Epithelial cell of proximal tubule (primary cell): ENCODE results near the gene ALDH3A1. TPM values are rescaled to one million over a fixed set of nuclear protein-coding genes. Genes with fewer than 3 reads are reported as not detected.

Experiments used
- DNase-seq: peaks from one replicate; pipeline ENCODE4 v3.0.0-alpha.2; 2011; ENCODE audit warnings: low read depth
- H3K4me3 ChIP-seq: 2 replicates; pipeline ENCODE4 v1.5.1; 2011; ENCODE audit warnings: low read depth, mild to moderate bottlenecking, low read length
- CTCF ChIP-seq: conservative IDR thresholded peaks from 2 replicates; pipeline ENCODE4 v1.5.1; 2012; ENCODE audit warnings: low read depth, mild to moderate bottlenecking, low read length
- total RNA-seq: library from RNA; depleted of rRNA; stranded (reverse); fragments of >200 nt; gene quantifications from 2 replicates; pipeline ENCODE4 v1.2.3, GENCODE V29; 2015

The ALDH3A1 gene
- total RNA-seq, 1 donor from 2014 or later: 3.3 TPM

GRCh38 chr17:19757536-19758180 is 9.6 kb upstream of the ALDH3A1 start:
- DNase-seq: no peak
- no peak overlapping the region for H3K4me3 ChIP-seq
- TF ChIP-seq CTCF: no peak

- TF ChIP-seq CTCF: no peak
- no peak for DNase-seq
- H3K4me3 ChIP-seq: no peak overlapping the region
These were observed 8.4 kb upstream of the ALDH3A1 start for GRCh38 chr17:19756546-19756945.

- no peak for TF ChIP-seq CTCF
- H3K4me3 ChIP-seq: no peak overlapping the region
- DNase-seq: no peak
These were observed 7.9 kb upstream of the ALDH3A1 start for GRCh38 chr17:19755821-19756510.

- no peak for TF ChIP-seq CTCF
- no peak for DNase-seq
These were observed 7.3 kb upstream of the ALDH3A1 start for GRCh38 chr17:19755392-19755791.

GRCh38 chr17:19753661-19754463 is 5.8 kb upstream of the ALDH3A1 start:
- no peak for DNase-seq
- no peak overlapping the region for H3K4me3 ChIP-seq
- peak; percentile 84 for TF ChIP-seq CTCF

More at GRCh38 chr17:19755392-19755791, 7.3 kb upstream of the ALDH3A1 start:
- H3K4me3 ChIP-seq: no peak overlapping the region

- H3K4me3 ChIP-seq: no peak overlapping the region
- no peak for TF ChIP-seq CTCF
- DNase-seq: peak; percentile 59
These were observed 5.0 kb upstream of the ALDH3A1 start for GRCh38 chr17:19753051-19753509.
